Suprapubic skin (tissue), 4 donors: ENCODE data around the gene DPY19L1.
"Not testable (repeated sequence)": the region's sequence is repeated elsewhere in the genome, so short reads cannot be mapped to it uniquely, and the experiment has no call there.

Experiments used
- EP300 ChIP-seq: sonication (generic); formaldehyde crosslinking; IDR thresholded peaks from one replicate; pipeline ENCODE4 v1.6.1; 2017; ENCODE audit warnings: antibody characterized with exemption
- POLR2A ChIP-seq, 2 donors: fragments of 450-650 bp; IDR thresholded peaks; one replicate each; pipeline ENCODE4 v1.6.1; 2017; ENCODE audit warnings: antibody characterized with exemption in 2 of 2, mild to moderate bottlenecking in 2 of 2, moderate library complexity in 2 of 2
- POLR2AphosphoS5 ChIP-seq, 3 donors: sonication (generic); formaldehyde crosslinking; IDR thresholded peaks; one replicate each; pipeline ENCODE4 v1.6.1; 2017; ENCODE audit warnings: antibody characterized with exemption in 3 of 3
- TF ChIP-seq, protein P1 (sequence below), 2 donors: fragments of 200-600 bp in 1 of 2; fragments of 450-650 bp in 1 of 2; sonication (generic) in 1 of 2; IDR thresholded peaks; one replicate each; pipeline ENCODE4 v1.5.1; 2016 to 2019; ENCODE audit warnings: antibody characterized with exemption in 2 of 2, mild to moderate bottlenecking in 1 of 2, moderate library complexity in 1 of 2

DNA sequence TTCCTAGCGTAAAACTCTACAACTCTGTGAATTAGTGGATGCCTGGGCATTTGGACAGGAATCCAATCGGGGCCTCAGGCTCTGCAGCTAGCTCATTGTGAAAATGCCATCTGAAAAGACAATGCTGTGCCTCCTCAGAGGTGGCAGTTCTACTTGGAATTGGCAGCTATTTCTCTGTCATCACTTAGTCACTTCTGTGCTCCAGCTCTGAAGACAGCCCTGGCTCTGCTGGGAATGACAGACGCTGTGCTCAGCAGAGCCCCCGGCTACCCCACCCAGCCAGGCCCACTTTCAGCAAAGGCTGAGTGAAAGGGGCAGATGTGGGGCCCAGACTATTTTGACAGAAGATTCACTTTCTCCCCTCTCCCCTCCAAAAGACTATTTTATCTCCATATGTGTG, 119.8 kb downstream of the DPY19L1 start:
- TF ChIP-seq, protein P1, sequence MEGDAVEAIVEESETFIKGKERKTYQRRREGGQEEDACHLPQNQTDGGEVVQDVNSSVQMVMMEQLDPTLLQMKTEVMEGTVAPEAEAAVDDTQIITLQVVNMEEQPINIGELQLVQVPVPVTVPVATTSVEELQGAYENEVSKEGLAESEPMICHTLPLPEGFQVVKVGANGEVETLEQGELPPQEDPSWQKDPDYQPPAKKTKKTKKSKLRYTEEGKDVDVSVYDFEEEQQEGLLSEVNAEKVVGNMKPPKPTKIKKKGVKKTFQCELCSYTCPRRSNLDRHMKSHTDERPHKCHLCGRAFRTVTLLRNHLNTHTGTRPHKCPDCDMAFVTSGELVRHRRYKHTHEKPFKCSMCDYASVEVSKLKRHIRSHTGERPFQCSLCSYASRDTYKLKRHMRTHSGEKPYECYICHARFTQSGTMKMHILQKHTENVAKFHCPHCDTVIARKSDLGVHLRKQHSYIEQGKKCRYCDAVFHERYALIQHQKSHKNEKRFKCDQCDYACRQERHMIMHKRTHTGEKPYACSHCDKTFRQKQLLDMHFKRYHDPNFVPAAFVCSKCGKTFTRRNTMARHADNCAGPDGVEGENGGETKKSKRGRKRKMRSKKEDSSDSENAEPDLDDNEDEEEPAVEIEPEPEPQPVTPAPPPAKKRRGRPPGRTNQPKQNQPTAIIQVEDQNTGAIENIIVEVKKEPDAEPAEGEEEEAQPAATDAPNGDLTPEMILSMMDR (IDR thresholded peaks at IDR 0.05) = not testable (repeated sequence)
- not testable (repeated sequence) for TF ChIP-seq POLR2A (IDR thresholded peaks at IDR 0.05); EP300; POLR2AphosphoS5 (IDR thresholded peaks at IDR 0.05)
